Panc1 (cell line): ENCODE results near the gene CFAP53.

ENCODE experiments used
- POLR2AphosphoS5 ChIP-seq: IDR thresholded peaks from 2 replicates; pipeline ENCODE4 v1.6.1; 2012; ENCODE audit warnings: mild to moderate bottlenecking, low read depth, low read length, moderate library complexity
- TF ChIP-seq, protein P1 (sequence below): fragments of 450-650 bp; IDR thresholded peaks from 2 replicates; pipeline ENCODE4 v1.5.1; 2017; ENCODE audit warnings: mild to moderate bottlenecking
- TF ChIP-seq, protein P2 (sequence below), 2 experiments: IDR thresholded peaks; 2 replicates each; pipeline ENCODE4 v1.6.1; 2011 to 2012; ENCODE audit warnings: low read depth in 2 of 2, control low read depth in 1 of 2, low read length in 1 of 2, mild to moderate bottlenecking in 1 of 2, moderate library complexity in 1 of 2; ENCODE audit not compliant: insufficient read depth in 1 of 2

DNA sequence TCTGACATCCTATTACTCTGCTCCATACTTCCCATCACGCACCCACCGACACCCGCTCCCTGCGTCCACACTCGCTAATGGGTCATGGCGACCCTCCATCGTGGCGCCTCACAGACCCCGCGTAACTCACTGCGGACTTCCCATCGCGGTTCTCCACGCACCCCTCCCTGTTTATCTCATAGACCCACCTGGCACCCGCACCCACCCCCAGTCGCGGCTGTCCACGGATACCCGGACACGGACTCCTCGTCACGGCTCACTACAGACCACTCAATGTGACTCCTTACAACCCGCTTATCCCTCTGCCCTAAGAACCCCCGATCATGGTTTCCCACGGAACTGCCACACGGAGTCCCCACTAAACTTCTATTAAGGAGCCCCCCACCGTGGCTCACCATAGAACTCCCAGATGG is 20.7 kb upstream of the CFAP53 start:
- TF ChIP-seq, protein P1, sequence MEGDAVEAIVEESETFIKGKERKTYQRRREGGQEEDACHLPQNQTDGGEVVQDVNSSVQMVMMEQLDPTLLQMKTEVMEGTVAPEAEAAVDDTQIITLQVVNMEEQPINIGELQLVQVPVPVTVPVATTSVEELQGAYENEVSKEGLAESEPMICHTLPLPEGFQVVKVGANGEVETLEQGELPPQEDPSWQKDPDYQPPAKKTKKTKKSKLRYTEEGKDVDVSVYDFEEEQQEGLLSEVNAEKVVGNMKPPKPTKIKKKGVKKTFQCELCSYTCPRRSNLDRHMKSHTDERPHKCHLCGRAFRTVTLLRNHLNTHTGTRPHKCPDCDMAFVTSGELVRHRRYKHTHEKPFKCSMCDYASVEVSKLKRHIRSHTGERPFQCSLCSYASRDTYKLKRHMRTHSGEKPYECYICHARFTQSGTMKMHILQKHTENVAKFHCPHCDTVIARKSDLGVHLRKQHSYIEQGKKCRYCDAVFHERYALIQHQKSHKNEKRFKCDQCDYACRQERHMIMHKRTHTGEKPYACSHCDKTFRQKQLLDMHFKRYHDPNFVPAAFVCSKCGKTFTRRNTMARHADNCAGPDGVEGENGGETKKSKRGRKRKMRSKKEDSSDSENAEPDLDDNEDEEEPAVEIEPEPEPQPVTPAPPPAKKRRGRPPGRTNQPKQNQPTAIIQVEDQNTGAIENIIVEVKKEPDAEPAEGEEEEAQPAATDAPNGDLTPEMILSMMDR: no peak
- TF ChIP-seq, protein P2, sequence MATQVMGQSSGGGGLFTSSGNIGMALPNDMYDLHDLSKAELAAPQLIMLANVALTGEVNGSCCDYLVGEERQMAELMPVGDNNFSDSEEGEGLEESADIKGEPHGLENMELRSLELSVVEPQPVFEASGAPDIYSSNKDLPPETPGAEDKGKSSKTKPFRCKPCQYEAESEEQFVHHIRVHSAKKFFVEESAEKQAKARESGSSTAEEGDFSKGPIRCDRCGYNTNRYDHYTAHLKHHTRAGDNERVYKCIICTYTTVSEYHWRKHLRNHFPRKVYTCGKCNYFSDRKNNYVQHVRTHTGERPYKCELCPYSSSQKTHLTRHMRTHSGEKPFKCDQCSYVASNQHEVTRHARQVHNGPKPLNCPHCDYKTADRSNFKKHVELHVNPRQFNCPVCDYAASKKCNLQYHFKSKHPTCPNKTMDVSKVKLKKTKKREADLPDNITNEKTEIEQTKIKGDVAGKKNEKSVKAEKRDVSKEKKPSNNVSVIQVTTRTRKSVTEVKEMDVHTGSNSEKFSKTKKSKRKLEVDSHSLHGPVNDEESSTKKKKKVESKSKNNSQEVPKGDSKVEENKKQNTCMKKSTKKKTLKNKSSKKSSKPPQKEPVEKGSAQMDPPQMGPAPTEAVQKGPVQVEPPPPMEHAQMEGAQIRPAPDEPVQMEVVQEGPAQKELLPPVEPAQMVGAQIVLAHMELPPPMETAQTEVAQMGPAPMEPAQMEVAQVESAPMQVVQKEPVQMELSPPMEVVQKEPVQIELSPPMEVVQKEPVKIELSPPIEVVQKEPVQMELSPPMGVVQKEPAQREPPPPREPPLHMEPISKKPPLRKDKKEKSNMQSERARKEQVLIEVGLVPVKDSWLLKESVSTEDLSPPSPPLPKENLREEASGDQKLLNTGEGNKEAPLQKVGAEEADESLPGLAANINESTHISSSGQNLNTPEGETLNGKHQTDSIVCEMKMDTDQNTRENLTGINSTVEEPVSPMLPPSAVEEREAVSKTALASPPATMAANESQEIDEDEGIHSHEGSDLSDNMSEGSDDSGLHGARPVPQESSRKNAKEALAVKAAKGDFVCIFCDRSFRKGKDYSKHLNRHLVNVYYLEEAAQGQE (IDR thresholded peaks at IDR 0.05; ENCODE audit: insufficient read depth in 1 of 2, low read depth in 2 of 2, low read length in 1 of 2): no peak
- no peak for TF ChIP-seq POLR2AphosphoS5
